Gastrocnemius medialis (tissue), 4 donors: ENCODE data around the gene CMC2. TPM values are rescaled to one million over a fixed set of nuclear protein-coding genes. Genes with fewer than 3 reads are reported as not detected.

Experiments used
- ATAC-seq, 2 donors: fragments of 150-250 bp; one replicate each; pipeline ENCODE4 v1.9.1; 2016
- DNase-seq, 2 donors: peaks; one replicate each; pipeline ENCODE4 v3.0.0-alpha.2; 2019
- H3K27ac ChIP-seq, 4 donors: fragments of 200-600 bp; sonication (generic); 1 replicate in 1 of 4; 2 replicates in 3 of 4; pipeline ENCODE4 v1.5.1; 2016 to 2018; ENCODE audit warnings: mild to moderate bottlenecking in 2 of 4, moderate library complexity in 1 of 4
- H3K27me3 ChIP-seq, 3 donors: fragments of 200-600 bp; sonication (generic) in 2 of 3; 1 replicate in 1 of 3; 2 replicates in 2 of 3; pipeline versions ENCODE4 v1.5.1 to v1.6.0; 2016 to 2019; ENCODE audit warnings: mild to moderate bottlenecking in 1 of 3, moderate library complexity in 1 of 3
- H3K36me3 ChIP-seq, 2 donors: fragments of 200-600 bp; sonication (generic) in 1 of 2; one replicate each; pipeline ENCODE4 v1.5.1; 2017 to 2018
- H3K4me1 ChIP-seq, 2 donors: fragments of 200-600 bp; sonication (generic) in 1 of 2; one replicate each; pipeline ENCODE4 v1.5.1; 2016 to 2017; ENCODE audit warnings: mild to moderate bottlenecking in 2 of 2
- H3K4me3 ChIP-seq, 4 donors: fragments of 200-600 bp; sonication (generic) in 3 of 4; 1 replicate in 1 of 4; 2 replicates in 3 of 4; pipeline ENCODE4 v1.5.1; 2016 to 2019; ENCODE audit warnings: mild to moderate bottlenecking in 2 of 4
- H3K9me3 ChIP-seq, 3 donors: fragments of 200-600 bp; sonication (generic) in 2 of 3; 1 replicate in 1 of 3; 2 replicates in 2 of 3; pipeline ENCODE4 v1.5.1; 2016 to 2019
- CTCF ChIP-seq, 5 experiments: fragments of 450-650 bp in 3 of 5; fragments of 200-600 bp in 2 of 5; sonication (generic) in 2 of 5; IDR thresholded peaks in 4 of 5; conservative IDR thresholded peaks in 1 of 5; 1 replicate in 4 of 5; 2 replicates in 1 of 5; pipeline ENCODE4 v1.5.1; 2016 to 2019; ENCODE audit warnings: antibody characterized with exemption in 5 of 5, mild to moderate bottlenecking in 3 of 5, moderate library complexity in 3 of 5
- POLR2A ChIP-seq, 2 donors: fragments of 450-650 bp; IDR thresholded peaks; one replicate each; pipeline ENCODE4 v1.6.1; 2017; ENCODE audit warnings: antibody characterized with exemption in 2 of 2, mild to moderate bottlenecking in 2 of 2, moderate library complexity in 2 of 2
- in situ Hi-C, 4 donors: fragments of 200-750 bp; cut with MboI; loops; one replicate each; pipeline versions ENCODE4 v1.15.0 to v1.8.0; 2017; ENCODE audit warnings: low sequenced_read_pairs in 4 of 4
- intact Hi-C: fragments of 100-400 bp; cut with DNase I; formaldehyde crosslinking; loops from one replicate; pipeline ENCODE4 v1.15.1; 2023; ENCODE audit warnings: low total_unique reads
- total RNA-seq, 4 donors: library from RNA; depleted of rRNA; stranded (reverse); fragments of >200 nt; gene quantifications; one replicate each; pipeline versions ENCODE4 v1.1.0 to v1.2.3, GENCODE V29; 2016

The CMC2 gene
- total RNA-seq, 4 donors from 2014 or later = 78.8 to 89.1 (median 82.7) TPM

- Histone ChIP-seq H3K9me3 (no peaks in the 10 kb centered on the region), H3K27ac (no peak overlapping the region), H3K4me1 (peaks cover 4 to 10% of the 10 kb centered on the region in 2 donors), H3K36me3 (no peaks in the 10 kb centered on the region), H3K27me3 (no peaks in the 10 kb centered on the region), H3K4me3 (no peak overlapping the region)
- DNase-seq = no peak
- intact Hi-C loops = no loop called here
- TF ChIP-seq POLR2A (IDR thresholded peaks at IDR 0.05) (no peak), CTCF (IDR thresholded peaks at IDR 0.05 in 4 of 5, conservative IDR thresholded peaks at IDR 0.05 in 1 of 5) (no peak)
- in situ Hi-C loops = no loop called here
- no peak for ATAC-seq
Measured at GRCh38 chr16:80936410-80936809, 70.3 kb downstream of the CMC2 start.

- TF ChIP-seq CTCF (IDR thresholded peaks at IDR 0.05 in 4 of 5, conservative IDR thresholded peaks at IDR 0.05 in 1 of 5) (no peak), POLR2A (IDR thresholded peaks at IDR 0.05) (no peak)
- DNase-seq = no peak
- no peak for ATAC-seq
- in situ Hi-C loops = no loop called here
- Histone ChIP-seq H3K4me3 (no peak overlapping the region), H3K36me3 (no peaks in the 10 kb centered on the region), H3K4me1 (peaks cover 4 to 10% of the 10 kb centered on the region in 2 donors), H3K9me3 (no peaks in the 10 kb centered on the region), H3K27ac (no peak overlapping the region), H3K27me3 (no peaks in the 10 kb centered on the region)
- intact Hi-C loops = no loop called here
Measured at GRCh38 chr16:80935691-80936090, 71.0 kb downstream of the CMC2 start.

GRCh38 chr16:80932708-80933095, 74.0 kb downstream of the CMC2 start:
- H3K27ac ChIP-seq = peak overlapping the region; percentile 72 to 88 (median 85)
- TF ChIP-seq POLR2A (IDR thresholded peaks at IDR 0.05) = peak in 1 of 2 donors; percentile 14
- no peak for TF ChIP-seq CTCF (IDR thresholded peaks at IDR 0.05 in 4 of 5, conservative IDR thresholded peaks at IDR 0.05 in 1 of 5)
- H3K36me3 ChIP-seq = no peaks in the 10 kb centered on the region
- H3K4me3 ChIP-seq = peak overlapping the region; percentile 57 to 72 (median 62)
- DNase-seq = peak; percentile 4 to 33
- no peaks in the 10 kb centered on the region for H3K27me3 ChIP-seq
- in situ Hi-C loops (no loop called here), intact Hi-C loops (loop anchor here (2.0 kb wide), 1 partner anchor 74 kb away; the partner anchor contains the start of genes CENPN and CMC2)
- H3K4me1 ChIP-seq = peaks cover 4 to 10% of the 10 kb centered on the region in 2 donors
- peak; percentile 56 to 68 for ATAC-seq
- no peaks in the 10 kb centered on the region for H3K9me3 ChIP-seq

GRCh38 chr16:80931801-80932707, 74.6 kb downstream of the CMC2 start:
- TF ChIP-seq POLR2A (IDR thresholded peaks at IDR 0.05) = no peak
- TF ChIP-seq CTCF (IDR thresholded peaks at IDR 0.05 in 4 of 5, conservative IDR thresholded peaks at IDR 0.05 in 1 of 5) = no peak
- intact Hi-C loops (loop anchor here (2.0 kb wide), 1 partner anchor 75 kb away; the partner anchor contains the start of genes CENPN and CMC2), in situ Hi-C loops (no loop called here)
- peaks cover 4 to 10% of the 10 kb centered on the region in 2 donors for H3K4me1 ChIP-seq
- peak; percentile 76 to 81 for ATAC-seq
- no peaks in the 10 kb centered on the region for H3K27me3 ChIP-seq
- H3K27ac ChIP-seq = peak overlapping the region; percentile 72 to 88 (median 85)
- peak overlapping the region; percentile 57 to 72 (median 62) for H3K4me3 ChIP-seq
- DNase-seq = peak; percentile 53 to 56
- H3K9me3 ChIP-seq = no peaks in the 10 kb centered on the region
- no peaks in the 10 kb centered on the region for H3K36me3 ChIP-seq
